NCI-H1105 treated with DMSO at 0.1 percent for 48 hours (cell line): Measurements from ENCODE around the gene GYPC.

Experiments
- DNase-seq: peaks from one replicate; lab custom pipeline; 2025; lab: John Stamatoyannopoulos, UW

The GYPC gene

DNA sequence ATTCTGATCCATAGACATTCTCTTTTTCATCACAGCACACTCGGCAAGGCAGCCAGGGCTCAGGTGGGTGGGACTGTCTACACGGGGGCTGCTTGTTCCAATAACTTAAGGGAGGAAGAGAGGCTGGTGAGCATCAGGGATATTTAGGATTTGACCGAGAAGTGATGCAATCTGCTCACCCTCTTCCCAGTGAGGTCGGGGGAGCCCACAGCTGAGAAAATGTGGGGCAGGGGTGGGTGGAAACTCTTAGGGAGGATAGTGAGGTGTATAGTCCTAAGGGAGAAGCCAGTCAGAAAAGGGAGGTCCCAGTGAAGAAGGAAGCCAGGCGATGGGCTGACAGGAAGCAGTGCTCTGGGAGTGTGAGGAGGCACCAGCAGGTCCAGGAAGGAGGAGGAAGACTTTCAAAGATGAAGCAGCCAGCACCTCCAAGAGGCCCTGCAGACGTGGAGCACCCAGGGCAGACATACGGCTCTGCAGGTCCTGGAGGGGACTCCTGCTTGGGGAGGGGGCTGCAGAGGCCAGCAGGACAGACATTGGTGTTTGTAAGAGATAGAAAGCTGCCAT, 76.8 kb downstream of the GYPC start:
- no peak for DNase-seq

DNA sequence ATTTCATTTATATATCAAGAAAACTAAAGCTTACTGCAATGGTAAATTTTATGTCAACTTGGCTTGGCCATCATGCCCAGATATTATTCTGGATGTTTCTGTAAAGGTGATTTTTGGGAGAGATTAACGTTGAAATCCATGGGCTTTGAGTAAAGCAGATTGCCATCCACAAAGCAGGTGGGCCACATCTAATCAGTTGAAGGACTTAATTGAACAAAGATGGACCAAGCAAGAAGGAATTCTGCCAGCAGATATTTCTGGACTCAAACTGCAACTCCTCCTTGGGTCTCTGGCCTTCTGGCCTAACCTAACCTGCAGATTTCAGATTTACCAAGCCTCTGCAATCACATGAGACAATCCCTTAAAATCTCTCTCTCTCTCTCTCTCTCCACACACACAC, 77.8 kb downstream of the GYPC start:
- DNase-seq = no peak

DNA sequence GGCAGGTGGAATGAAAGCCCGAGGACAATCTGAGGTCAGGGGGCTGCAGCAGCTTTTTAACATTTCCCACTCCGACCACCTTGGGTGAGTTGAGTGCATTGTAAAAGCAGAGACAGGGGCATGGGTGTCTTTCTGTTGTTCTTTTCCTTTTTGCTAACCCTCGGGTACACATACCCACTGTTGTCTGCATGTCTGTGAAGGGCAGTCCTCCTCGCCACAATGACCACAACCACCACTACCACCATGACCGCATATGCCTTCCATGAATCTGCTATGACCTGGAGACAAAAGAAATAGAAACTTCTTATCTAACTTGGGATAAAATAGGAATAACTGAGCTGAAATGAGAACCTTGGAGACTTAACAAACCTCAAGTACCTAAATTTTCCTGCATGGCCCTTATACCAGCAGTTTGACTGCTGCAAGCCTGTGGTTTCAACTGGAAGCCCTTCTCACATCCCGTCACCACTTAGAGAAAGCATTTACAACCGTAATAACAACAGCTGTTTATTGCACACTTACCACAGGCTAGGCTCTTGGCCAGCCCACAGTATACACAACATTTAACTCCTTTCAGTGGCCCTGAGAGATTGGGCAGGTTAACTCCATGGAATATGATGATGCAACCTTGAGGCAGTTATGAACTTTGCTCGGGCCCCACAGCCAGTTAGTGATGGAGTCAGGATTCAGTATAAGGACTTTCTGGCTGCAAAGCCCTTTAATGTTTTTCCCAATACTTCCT, 80.3 kb downstream of the GYPC start:
- DNase-seq = no peak

GRCh38 chr2:126739141-126739540, 83.2 kb downstream of the GYPC start:
- DNase-seq = no peak

GRCh38 chr2:126744640-126745039, 88.7 kb downstream of the GYPC start:
- DNase-seq = no peak
